Suprapubic skin (tissue), 3 donors: Measurements from ENCODE around the gene SEPTIN5.
A peak's percentile ranks its signal among the peaks of the same experiment; 100 is the strongest.

Source experiments
- CTCF ChIP-seq, 2 donors: fragments of 200-600 bp in 1 of 2; fragments of 450-650 bp in 1 of 2; sonication (generic) in 1 of 2; IDR thresholded peaks; one replicate each; pipeline ENCODE4 v1.5.1; 2016 to 2019; ENCODE audit warnings: antibody characterized with exemption in 2 of 2, mild to moderate bottlenecking in 1 of 2, moderate library complexity in 1 of 2
- POLR2A ChIP-seq, 2 donors: fragments of 450-650 bp; IDR thresholded peaks; one replicate each; pipeline ENCODE4 v1.6.1; 2017; ENCODE audit warnings: antibody characterized with exemption in 2 of 2, mild to moderate bottlenecking in 2 of 2, moderate library complexity in 2 of 2

- TF ChIP-seq POLR2A (IDR thresholded peaks at IDR 0.05): no peak
- TF ChIP-seq CTCF (IDR thresholded peaks at IDR 0.05): peak in 1 of 2 donors; percentile 29
These were observed 52.5 kb downstream of the SEPTIN5 start for GRCh38 chr22:19766511-19767426.
